K562 (cell line): ENCODE measurements around the gene ZKSCAN4. TPM values are rescaled to one million over a fixed set of nuclear protein-coding genes. Genes with fewer than 3 reads are reported as not detected.

Experiments used
- BACH1 ChIP-seq: fragments of 200-800 bp; sonication (Bioruptor generic); IDR thresholded peaks from 2 replicates; pipeline ENCODE4 v1.6.1; 2016; ENCODE audit warnings: missing genetic modification characterization, missing compliant biosample characterization
- BRF1 ChIP-seq: IDR thresholded peaks from 3 replicates; pipeline ENCODE4 v1.6.1; 2011; ENCODE audit warnings: borderline replicate concordance, mild to moderate bottlenecking; ENCODE audit not compliant: insufficient read length; ENCODE audit errors: extremely low read depth
- CEBPB ChIP-seq: fragments of 450-650 bp; IDR thresholded peaks from 2 replicates; pipeline ENCODE4 v1.6.1; 2016; ENCODE audit warnings: missing genetic modification characterization, missing compliant biosample characterization
- CREBBP ChIP-seq: IDR thresholded peaks from one replicate; pipeline ENCODE4 v1.6.1; 2012; ENCODE audit warnings: low read depth, mild to moderate bottlenecking, control low read depth, inconsistent platforms, low read length
- ESRRA ChIP-seq: fragments of 450-650 bp; IDR thresholded peaks from 2 replicates; pipeline ENCODE4 v1.6.1; 2014; ENCODE audit warnings: low read depth, mild to moderate bottlenecking, moderate library complexity, borderline replicate concordance
- ETS2 ChIP-seq: IDR thresholded peaks from 2 replicates; pipeline ENCODE4 v1.6.1; 2016; ENCODE audit warnings: borderline replicate concordance, missing genetic modification characterization, mild to moderate bottlenecking, moderate library complexity, missing compliant biosample characterization; ENCODE audit not compliant: poor library complexity, severe bottlenecking
- JUN ChIP-seq, 2 experiments: sonication (generic) in 1 of 2; formaldehyde crosslinking in 1 of 2; IDR thresholded peaks; 2 replicates each; pipeline versions ENCODE4 v1.6.1 to v1.8.0; 2012 to 2022; ENCODE audit warnings: borderline replicate concordance in 2 of 2, mild to moderate bottlenecking in 2 of 2, improper control_type of control experiment in 1 of 2, low read depth in 1 of 2, low read length in 1 of 2, missing genetic modification reagents in 1 of 2
- MAFF ChIP-seq: IDR thresholded peaks from 2 replicates; pipeline ENCODE4 v1.6.1; 2012; ENCODE audit warnings: low read length, improper control_type of control experiment
- NCOR1 ChIP-seq: fragments of 450-650 bp; IDR thresholded peaks from 2 replicates; pipeline ENCODE4 v1.6.1; 2016; ENCODE audit warnings: mild to moderate bottlenecking, moderate library complexity
- OTX1 ChIP-seq: fragments of 450-650 bp; formaldehyde crosslinking; IDR thresholded peaks from 2 replicates; pipeline ENCODE4 v1.4.0; 2022; ENCODE audit warnings: mild to moderate bottlenecking
- POU5F1 ChIP-seq: fragments of 150-350 bp; IDR thresholded peaks from 2 replicates; pipeline ENCODE4 v1.6.1; 2014; ENCODE audit warnings: borderline replicate concordance, low read length, low read depth, mild to moderate bottlenecking; ENCODE audit not compliant: partially characterized antibody
- TAF1 ChIP-seq: IDR thresholded peaks from 2 replicates; pipeline ENCODE4 v1.6.1; 2011; ENCODE audit warnings: mild to moderate bottlenecking, low read length, moderate library complexity; ENCODE audit not compliant: insufficient read depth, control insufficient read depth, severe bottlenecking; ENCODE audit errors: extremely low read depth
- ZNF146 ChIP-seq: IDR thresholded peaks from one replicate; pipeline ENCODE4 v1.6.1; 2018; ENCODE audit warnings: missing compliant biosample characterization; ENCODE audit not compliant: unreplicated experiment
- ZNF507 ChIP-seq: conservative IDR thresholded peaks from 2 replicates; pipeline ENCODE4 v1.6.1; 2017; ENCODE audit warnings: missing genetic modification characterization, missing compliant biosample characterization
- ZNF561 ChIP-seq: fragments of 450-650 bp; formaldehyde crosslinking; conservative IDR thresholded peaks from 2 replicates; pipeline ENCODE4 v1.4.0; 2020; ENCODE audit warnings: mild to moderate bottlenecking, moderate library complexity
- polyA plus RNA-seq, 8 experiments: library from polyadenylated mRNA; depleted of rRNA in 4 of 8; stranded (reverse) in 5 of 8; unstranded in 3 of 8; fragments of >200 nt; fragmentation: Nextera tagmentation in 2 of 8; fragmentation: Illumina TruSeq in 1 of 8; extraction: Ambion mirVana in 2 of 8; extraction: Trizol in 1 of 8; gene quantifications; 2 replicates each; pipeline versions ENCODE4 v1.2.1 to v1.2.3, GENCODE V29; 2011 to 2014; ENCODE audit warnings: inconsistent platforms in 1 of 8, missing spikeins in 1 of 8
- total RNA-seq, 7 experiments: library from RNA; depleted of rRNA in 6 of 7; stranded (reverse); fragments of >200 nt in 6 of 7; fragmentation: Illumina TruSeq in 2 of 7; extraction: Trizol in 2 of 7; gene quantifications; 2 replicates each; pipeline versions ENCODE4 v1.2.1 to v1.2.3, GENCODE V29; 2011 to 2021; ENCODE audit warnings: low replicate concordance in 1 of 7
- TF ChIP-seq, protein P1 (sequence below): fragments of 200-800 bp; sonication (Bioruptor generic); IDR thresholded peaks from 2 replicates; pipeline ENCODE4 v1.6.1; 2017; ENCODE audit warnings: missing genetic modification characterization, missing compliant biosample characterization
- TF ChIP-seq, protein P2 (sequence below): sonication (generic); formaldehyde crosslinking; IDR thresholded peaks from 2 replicates; pipeline ENCODE4 v1.4.0; 2020; ENCODE audit warnings: mild to moderate bottlenecking, missing genetic modification reagents
- TF ChIP-seq, protein P3 (sequence below): sonication (generic); formaldehyde crosslinking; IDR thresholded peaks from 2 replicates; pipeline ENCODE4 v1.8.0; 2022; ENCODE audit warnings: missing genetic modification reagents, mild to moderate bottlenecking, borderline replicate concordance
- TF ChIP-seq, protein P4 (sequence below): IDR thresholded peaks from 2 replicates; pipeline ENCODE4 v1.6.1; 2011; ENCODE audit not compliant: insufficient read length; ENCODE audit errors: extremely low read depth
- TF ChIP-seq, protein P5 (sequence below): fragments of 450-650 bp; formaldehyde crosslinking; IDR thresholded peaks from 2 replicates; pipeline ENCODE4 v1.4.0; 2022; ENCODE audit warnings: missing genetic modification characterization

The ZKSCAN4 gene
- total and polyA plus RNA-seq, 9 of the 15 experiments (the other 6 are each of a cell fraction or from before 2014, with no cell fraction given) = 1.2 to 5.3 (median 4.7) TPM

DNA sequence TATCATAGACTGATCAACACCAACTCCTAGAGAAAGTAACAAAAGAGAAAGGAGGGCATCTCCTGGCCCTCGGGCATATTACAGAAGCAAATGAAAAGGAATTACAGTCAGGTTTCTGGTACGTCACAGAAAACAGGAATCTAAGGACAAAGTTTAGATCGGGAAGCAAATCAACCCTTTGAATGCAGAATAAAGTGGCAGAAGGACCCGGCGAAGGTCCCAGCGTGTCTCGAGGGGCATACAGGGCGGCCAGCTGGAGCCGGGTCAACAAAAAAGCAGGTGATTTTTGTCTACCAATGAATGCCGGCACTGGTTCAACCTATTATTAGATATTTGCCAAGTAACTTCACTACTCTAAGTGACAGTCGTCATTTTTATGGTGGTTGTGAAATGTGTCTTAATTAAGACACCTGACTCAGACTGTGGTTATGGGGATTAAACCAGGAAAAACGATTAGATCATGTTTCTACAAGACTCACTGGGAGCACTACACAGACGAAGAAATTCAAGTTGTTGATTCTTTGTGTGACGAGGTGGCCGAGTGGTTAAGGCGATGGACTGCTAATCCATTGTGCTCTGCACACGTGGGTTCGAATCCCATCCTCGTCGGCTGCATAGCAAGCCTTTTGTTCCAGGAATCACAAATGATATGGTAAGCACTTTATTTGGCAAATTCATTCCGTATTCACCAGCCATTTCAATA, 39.4 kb downstream of the ZKSCAN4 start (continued):
- TF ChIP-seq, protein P1, sequence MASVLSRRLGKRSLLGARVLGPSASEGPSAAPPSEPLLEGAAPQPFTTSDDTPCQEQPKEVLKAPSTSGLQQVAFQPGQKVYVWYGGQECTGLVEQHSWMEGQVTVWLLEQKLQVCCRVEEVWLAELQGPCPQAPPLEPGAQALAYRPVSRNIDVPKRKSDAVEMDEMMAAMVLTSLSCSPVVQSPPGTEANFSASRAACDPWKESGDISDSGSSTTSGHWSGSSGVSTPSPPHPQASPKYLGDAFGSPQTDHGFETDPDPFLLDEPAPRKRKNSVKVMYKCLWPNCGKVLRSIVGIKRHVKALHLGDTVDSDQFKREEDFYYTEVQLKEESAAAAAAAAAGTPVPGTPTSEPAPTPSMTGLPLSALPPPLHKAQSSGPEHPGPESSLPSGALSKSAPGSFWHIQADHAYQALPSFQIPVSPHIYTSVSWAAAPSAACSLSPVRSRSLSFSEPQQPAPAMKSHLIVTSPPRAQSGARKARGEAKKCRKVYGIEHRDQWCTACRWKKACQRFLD (CRISPR knock-in tag) = no peak; the same call in 1 of the 2 replicates
- TF ChIP-seq BACH1 (tag) = peak; percentile 62; the same call in 1 of the 2 replicates
- no peak for TF ChIP-seq CREBBP
- TF ChIP-seq JUN (IDR thresholded peaks at IDR 0.05; ENCODE audit: borderline replicate concordance, low read depth, low read length) = peak; percentile 68
- TF ChIP-seq JUN (CRISPR knock-in tag; IDR thresholded peaks at IDR 0.05; ENCODE audit: borderline replicate concordance) = peak; percentile 93; the same call in 1 of the 2 replicates
- no peak for TF ChIP-seq OTX1 (CRISPR knock-in tag)
- TF ChIP-seq CEBPB (tag) = peak; percentile 90
- peak; percentile 71 for TF ChIP-seq BRF1
- TF ChIP-seq ZNF561 = 0 out of 2 replicates have a peak, but pooled peaks have one; percentile 7
- TF ChIP-seq, protein P2, sequence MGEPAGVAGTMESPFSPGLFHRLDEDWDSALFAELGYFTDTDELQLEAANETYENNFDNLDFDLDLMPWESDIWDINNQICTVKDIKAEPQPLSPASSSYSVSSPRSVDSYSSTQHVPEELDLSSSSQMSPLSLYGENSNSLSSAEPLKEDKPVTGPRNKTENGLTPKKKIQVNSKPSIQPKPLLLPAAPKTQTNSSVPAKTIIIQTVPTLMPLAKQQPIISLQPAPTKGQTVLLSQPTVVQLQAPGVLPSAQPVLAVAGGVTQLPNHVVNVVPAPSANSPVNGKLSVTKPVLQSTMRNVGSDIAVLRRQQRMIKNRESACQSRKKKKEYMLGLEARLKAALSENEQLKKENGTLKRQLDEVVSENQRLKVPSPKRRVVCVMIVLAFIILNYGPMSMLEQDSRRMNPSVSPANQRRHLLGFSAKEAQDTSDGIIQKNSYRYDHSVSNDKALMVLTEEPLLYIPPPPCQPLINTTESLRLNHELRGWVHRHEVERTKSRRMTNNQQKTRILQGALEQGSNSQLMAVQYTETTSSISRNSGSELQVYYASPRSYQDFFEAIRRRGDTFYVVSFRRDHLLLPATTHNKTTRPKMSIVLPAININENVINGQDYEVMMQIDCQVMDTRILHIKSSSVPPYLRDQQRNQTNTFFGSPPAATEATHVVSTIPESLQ = peak; percentile 49; the same call in 1 of the 2 replicates
- TF ChIP-seq, protein P3, sequence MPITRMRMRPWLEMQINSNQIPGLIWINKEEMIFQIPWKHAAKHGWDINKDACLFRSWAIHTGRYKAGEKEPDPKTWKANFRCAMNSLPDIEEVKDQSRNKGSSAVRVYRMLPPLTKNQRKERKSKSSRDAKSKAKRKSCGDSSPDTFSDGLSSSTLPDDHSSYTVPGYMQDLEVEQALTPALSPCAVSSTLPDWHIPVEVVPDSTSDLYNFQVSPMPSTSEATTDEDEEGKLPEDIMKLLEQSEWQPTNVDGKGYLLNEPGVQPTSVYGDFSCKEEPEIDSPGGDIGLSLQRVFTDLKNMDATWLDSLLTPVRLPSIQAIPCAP (CRISPR knock-in tag) = no peak; the same call in 1 of the 2 replicates
- no peak for TF ChIP-seq ETS2 (tag)
- TF ChIP-seq NCOR1 = no peak
- no peak for TF ChIP-seq ZNF146 (CRISPR knock-in tag)
- TF ChIP-seq, protein P4, sequence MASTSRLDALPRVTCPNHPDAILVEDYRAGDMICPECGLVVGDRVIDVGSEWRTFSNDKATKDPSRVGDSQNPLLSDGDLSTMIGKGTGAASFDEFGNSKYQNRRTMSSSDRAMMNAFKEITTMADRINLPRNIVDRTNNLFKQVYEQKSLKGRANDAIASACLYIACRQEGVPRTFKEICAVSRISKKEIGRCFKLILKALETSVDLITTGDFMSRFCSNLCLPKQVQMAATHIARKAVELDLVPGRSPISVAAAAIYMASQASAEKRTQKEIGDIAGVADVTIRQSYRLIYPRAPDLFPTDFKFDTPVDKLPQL = no peak
- TF ChIP-seq ZNF507 = no peak
- peak; percentile 7 for TF ChIP-seq TAF1
- peak; percentile 84 for TF ChIP-seq ESRRA
- TF ChIP-seq POU5F1 = no peak
- peak; percentile 84 for TF ChIP-seq MAFF
- TF ChIP-seq, protein P5, sequence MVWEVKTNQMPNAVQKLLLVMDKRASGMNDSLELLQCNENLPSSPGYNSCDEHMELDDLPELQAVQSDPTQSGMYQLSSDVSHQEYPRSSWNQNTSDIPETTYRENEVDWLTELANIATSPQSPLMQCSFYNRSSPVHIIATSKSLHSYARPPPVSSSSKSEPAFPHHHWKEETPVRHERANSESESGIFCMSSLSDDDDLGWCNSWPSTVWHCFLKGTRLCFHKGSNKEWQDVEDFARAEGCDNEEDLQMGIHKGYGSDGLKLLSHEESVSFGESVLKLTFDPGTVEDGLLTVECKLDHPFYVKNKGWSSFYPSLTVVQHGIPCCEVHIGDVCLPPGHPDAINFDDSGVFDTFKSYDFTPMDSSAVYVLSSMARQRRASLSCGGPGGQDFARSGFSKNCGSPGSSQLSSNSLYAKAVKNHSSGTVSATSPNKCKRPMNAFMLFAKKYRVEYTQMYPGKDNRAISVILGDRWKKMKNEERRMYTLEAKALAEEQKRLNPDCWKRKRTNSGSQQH (CRISPR knock-in tag) = no peak
